OCI-LY1 (cell line): ENCODE results near the gene CCHCR1.
"Not testable (repeated sequence)": the region's sequence is repeated elsewhere in the genome, so short reads cannot be mapped to it uniquely, and the experiment has no call there.

Experiments
- H2AFZ ChIP-seq: fragments of 200-600 bp; sonication (generic), shearing (Covaris generic); 2 replicates; pipeline ENCODE4 v1.6.0; 2014; ENCODE audit warnings: antibody characterized with exemption, mild to moderate bottlenecking, low read length
- H3F3A ChIP-seq: fragments of 200-600 bp; sonication (generic), shearing (Covaris generic); 2 replicates; pipeline ENCODE4 v1.6.0; 2014; ENCODE audit warnings: mild to moderate bottlenecking, antibody characterized with exemption, low read length, moderate library complexity; ENCODE audit not compliant: insufficient read depth
- H3K27ac ChIP-seq: fragments of 200-600 bp; sonication (generic); 2 replicates; pipeline ENCODE4 v1.5.1; 2014; ENCODE audit warnings: low read length, mixed run types, mild to moderate bottlenecking, low read depth; ENCODE audit not compliant: poor library complexity, severe bottlenecking
- H3K27me3 ChIP-seq: fragments of 200-600 bp; sonication (generic); 2 replicates; pipeline ENCODE4 v1.6.0; 2014; ENCODE audit warnings: antibody characterized with exemption, mild to moderate bottlenecking, low read length, moderate library complexity; ENCODE audit not compliant: insufficient read depth
- H3K36me3 ChIP-seq: fragments of 200-600 bp; sonication (generic); 2 replicates; pipeline ENCODE4 v1.6.1; 2014; ENCODE audit warnings: mild to moderate bottlenecking, antibody characterized with exemption, low read length, moderate library complexity, mixed read lengths; ENCODE audit not compliant: insufficient read depth
- H3K4me1 ChIP-seq: fragments of 200-600 bp; sonication (generic); 2 replicates; pipeline ENCODE4 v1.5.1; 2014; ENCODE audit warnings: mild to moderate bottlenecking, low read length, moderate library complexity; ENCODE audit not compliant: insufficient read depth, severe bottlenecking
- H3K4me2 ChIP-seq: fragments of 200-600 bp; sonication (generic), shearing (Covaris generic); 2 replicates; pipeline ENCODE4 v1.6.1; 2014; ENCODE audit warnings: low read length
- H3K4me3 ChIP-seq: fragments of 200-600 bp; sonication (generic); 2 replicates; pipeline ENCODE4 v1.5.1; 2014; ENCODE audit warnings: low read length, low read depth, mild to moderate bottlenecking, mixed read lengths; ENCODE audit not compliant: poor library complexity, severe bottlenecking
- H3K79me2 ChIP-seq: fragments of 200-600 bp; shearing (Covaris generic); 2 replicates; pipeline ENCODE4 v1.6.1; 2016; ENCODE audit warnings: mixed run types, low read length, mixed read lengths; ENCODE audit not compliant: insufficient read depth
- H3K9ac ChIP-seq: fragments of 200-600 bp; sonication (generic), shearing (Covaris generic); 2 replicates; pipeline ENCODE4 v1.6.1; 2014; ENCODE audit warnings: mild to moderate bottlenecking, low read length, mixed read lengths
- H3K9me2 ChIP-seq: fragments of 200-600 bp; sonication (generic), shearing (Covaris generic); 2 replicates; pipeline ENCODE4 v1.6.1; 2014; ENCODE audit warnings: low read depth, mild to moderate bottlenecking, low read length, mixed read lengths
- H3K9me3 ChIP-seq: fragments of 200-600 bp; shearing (Covaris generic); 2 replicates; pipeline ENCODE4 v1.6.1; 2014; ENCODE audit warnings: low read length, mixed read lengths
- H4K20me1 ChIP-seq: fragments of 200-600 bp; sonication (generic), shearing (Covaris generic); 2 replicates; pipeline ENCODE4 v1.6.0; 2016; ENCODE audit warnings: mild to moderate bottlenecking, low read length; ENCODE audit not compliant: insufficient read depth
- EZH2 ChIP-seq: fragments of 200-600 bp; sonication (generic), shearing (Covaris generic); IDR thresholded peaks from 2 replicates; pipeline ENCODE4 v1.8.0; 2017; ENCODE audit warnings: borderline replicate concordance, mixed run types, mild to moderate bottlenecking, antibody characterized with exemption, low read length, moderate library complexity, mixed read lengths
- TF ChIP-seq, protein P1 (sequence below): fragments of 200-600 bp; sonication (generic), shearing (Covaris generic); IDR thresholded peaks from 2 replicates; pipeline ENCODE4 v1.5.1; 2017; ENCODE audit warnings: mild to moderate bottlenecking, antibody characterized with exemption, low read length, moderate library complexity, mixed read lengths

Gene CCHCR1

DNA sequence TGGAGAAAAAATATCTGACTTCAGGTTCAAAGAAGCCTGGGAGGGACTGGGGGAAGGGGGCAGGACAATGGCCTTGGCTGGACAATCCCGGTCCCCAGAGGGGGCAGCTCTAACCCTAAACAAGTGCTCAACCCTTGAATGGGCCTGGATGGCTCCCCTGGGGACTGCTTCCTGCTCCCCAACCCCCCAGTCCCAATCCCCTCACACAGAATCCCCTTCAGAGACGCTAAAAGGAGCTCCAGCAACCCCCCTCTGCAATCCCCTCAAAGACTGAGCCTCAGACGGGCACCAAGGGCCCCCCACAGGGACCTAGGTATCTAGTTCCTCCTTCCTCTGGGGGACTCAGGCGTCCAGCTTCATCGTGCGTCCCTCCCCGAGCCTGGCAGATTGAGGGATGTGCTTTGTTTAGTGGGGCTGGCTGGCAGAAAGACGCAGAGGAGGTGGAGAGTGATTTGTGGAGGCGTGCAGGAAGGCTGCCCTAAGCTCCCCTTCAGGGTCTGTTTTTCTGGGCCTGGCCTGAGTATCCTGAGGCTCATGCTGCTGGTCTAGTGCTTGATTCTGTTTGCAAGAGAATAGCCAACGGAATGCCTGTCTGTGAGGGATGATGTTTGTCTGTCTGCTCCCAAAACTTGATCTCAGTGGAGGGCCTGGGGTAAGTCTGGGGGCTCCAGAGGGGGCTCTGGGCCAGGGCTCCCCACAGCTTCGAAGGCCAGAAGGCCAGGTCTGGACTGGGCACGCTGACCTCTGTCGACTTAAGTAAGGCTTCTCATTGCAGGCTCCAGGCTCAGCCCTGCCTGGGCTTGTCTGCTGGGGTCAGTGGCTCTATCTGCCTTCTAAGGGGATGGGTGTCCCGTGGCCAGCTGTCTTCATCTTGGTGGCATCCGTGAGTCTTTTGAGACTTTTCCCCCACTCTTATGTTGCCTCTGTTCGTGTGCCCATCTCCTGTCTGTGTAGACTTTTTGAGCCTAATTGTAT lies 14.6 kb upstream of the CCHCR1 start:
- Histone ChIP-seq H3K4me1 (no peaks in the 10 kb centered on the region), H3K79me2 (no peaks in the 10 kb centered on the region), H3K4me2 (no peak overlapping the region), H3K9me2 (no peaks in the 10 kb centered on the region), H3F3A (no peaks in the 10 kb centered on the region), H3K27ac (no peak overlapping the region), H3K4me3 (no peak overlapping the region), H3K9ac (no peak overlapping the region), H3K27me3 (no peaks in the 10 kb centered on the region), H3K36me3 (no peaks in the 10 kb centered on the region), H4K20me1 (no peaks in the 10 kb centered on the region), H3K9me3 (no peaks in the 10 kb centered on the region), H2AFZ (no peak overlapping the region)
- TF ChIP-seq EZH2, result no peak
- TF ChIP-seq, protein P1, sequence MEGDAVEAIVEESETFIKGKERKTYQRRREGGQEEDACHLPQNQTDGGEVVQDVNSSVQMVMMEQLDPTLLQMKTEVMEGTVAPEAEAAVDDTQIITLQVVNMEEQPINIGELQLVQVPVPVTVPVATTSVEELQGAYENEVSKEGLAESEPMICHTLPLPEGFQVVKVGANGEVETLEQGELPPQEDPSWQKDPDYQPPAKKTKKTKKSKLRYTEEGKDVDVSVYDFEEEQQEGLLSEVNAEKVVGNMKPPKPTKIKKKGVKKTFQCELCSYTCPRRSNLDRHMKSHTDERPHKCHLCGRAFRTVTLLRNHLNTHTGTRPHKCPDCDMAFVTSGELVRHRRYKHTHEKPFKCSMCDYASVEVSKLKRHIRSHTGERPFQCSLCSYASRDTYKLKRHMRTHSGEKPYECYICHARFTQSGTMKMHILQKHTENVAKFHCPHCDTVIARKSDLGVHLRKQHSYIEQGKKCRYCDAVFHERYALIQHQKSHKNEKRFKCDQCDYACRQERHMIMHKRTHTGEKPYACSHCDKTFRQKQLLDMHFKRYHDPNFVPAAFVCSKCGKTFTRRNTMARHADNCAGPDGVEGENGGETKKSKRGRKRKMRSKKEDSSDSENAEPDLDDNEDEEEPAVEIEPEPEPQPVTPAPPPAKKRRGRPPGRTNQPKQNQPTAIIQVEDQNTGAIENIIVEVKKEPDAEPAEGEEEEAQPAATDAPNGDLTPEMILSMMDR, result no peak

DNA sequence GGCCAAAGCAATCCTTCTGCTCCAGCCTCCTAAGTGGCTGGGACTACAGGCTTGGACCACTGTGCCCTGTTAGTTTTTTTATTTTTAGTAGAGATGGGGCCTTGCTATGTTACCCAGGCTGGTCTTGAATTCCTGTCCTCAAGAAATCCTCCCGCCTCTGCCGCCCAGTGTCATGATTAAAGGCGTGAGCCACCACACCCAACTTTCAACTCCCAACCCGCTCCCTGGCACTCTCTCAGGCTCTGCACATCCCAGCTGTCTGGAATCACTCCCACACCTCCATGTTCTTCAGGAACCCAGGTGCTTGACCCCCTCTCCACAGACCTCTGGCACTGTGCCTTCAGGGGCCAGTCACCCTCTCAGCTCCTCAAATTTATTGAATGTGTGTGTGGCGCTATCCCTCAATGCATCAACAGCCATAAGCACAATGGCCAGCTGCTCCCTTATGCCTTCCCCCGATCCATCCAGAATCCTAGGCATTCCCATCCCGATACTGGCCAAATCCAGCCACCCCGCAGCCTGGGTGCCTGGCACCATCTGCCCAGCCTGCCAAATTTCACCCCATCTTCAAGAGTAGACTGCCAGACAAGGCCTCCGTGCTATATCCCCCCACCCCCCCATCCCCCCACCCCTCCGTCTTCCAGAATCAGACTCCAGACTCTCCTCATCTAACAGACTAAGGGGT lies 13.5 kb upstream of the CCHCR1 start:
- H3K9me3 ChIP-seq, result no peaks in the 10 kb centered on the region
- H3K9ac ChIP-seq, result no peak overlapping the region
- H3K4me1 ChIP-seq, result no peaks in the 10 kb centered on the region
- no peak for TF ChIP-seq EZH2
- TF ChIP-seq, protein P1, result no peak
- no peak overlapping the region for H3K4me2 ChIP-seq
- H2AFZ ChIP-seq, result no peak overlapping the region
- no peaks in the 10 kb centered on the region for H3K9me2 ChIP-seq
- no peaks in the 10 kb centered on the region for H3F3A ChIP-seq
- no peaks in the 10 kb centered on the region for H4K20me1 ChIP-seq
- no peaks in the 10 kb centered on the region for H3K79me2 ChIP-seq
- H3K36me3 ChIP-seq, result no peaks in the 10 kb centered on the region
- H3K27ac ChIP-seq, result no peak overlapping the region
- H3K27me3 ChIP-seq, result no peaks in the 10 kb centered on the region
- no peak overlapping the region for H3K4me3 ChIP-seq

DNA sequence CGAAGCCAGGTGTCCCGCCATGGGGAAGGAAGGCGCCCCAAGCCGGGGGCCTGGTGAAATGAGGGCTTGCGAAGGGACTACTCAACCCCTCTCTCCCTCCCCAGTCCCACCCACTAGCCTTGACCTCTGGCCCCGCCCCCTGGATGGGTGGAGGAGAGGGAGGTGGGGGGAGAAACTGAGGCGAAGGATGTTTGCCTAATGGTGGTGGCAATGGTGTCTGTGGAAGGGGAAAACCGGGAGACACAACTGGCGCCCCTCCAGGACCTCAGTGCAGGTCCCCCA lies 12.9 kb upstream of the CCHCR1 start, which contains the start of gene POU5F1:
Gene POU5F1, minus strand, starts transcription at position 83 of the 282 bp plus-strand sequence. Its CDS starts 62 bp downstream, at position 21.
- H3K9ac ChIP-seq, result no peak within 1 kb of the TSS
- H3K9me2 ChIP-seq, result no peaks in the 10 kb centered on the region
- no peaks in the 10 kb centered on the region for H3F3A ChIP-seq
- no peaks in the 10 kb centered on the region for H3K27me3 ChIP-seq
- no peak within 1 kb of the TSS for H3K4me3 ChIP-seq
- H3K36me3 ChIP-seq, result no peaks in the 10 kb centered on the region
- no peak within 1 kb of the TSS for H3K4me2 ChIP-seq
- no peak within 1 kb of the TSS for H2AFZ ChIP-seq
- no peak within 1 kb of the TSS for H3K27ac ChIP-seq
- no peaks in the 10 kb centered on the region for H4K20me1 ChIP-seq
- H3K4me1 ChIP-seq, result peaks cover 4% of the 10 kb centered on the region
- no peaks in the 10 kb centered on the region for H3K9me3 ChIP-seq
- H3K79me2 ChIP-seq, result no peaks in the 10 kb centered on the region
- no peak for TF ChIP-seq EZH2
- TF ChIP-seq, protein P1, result no peak

DNA sequence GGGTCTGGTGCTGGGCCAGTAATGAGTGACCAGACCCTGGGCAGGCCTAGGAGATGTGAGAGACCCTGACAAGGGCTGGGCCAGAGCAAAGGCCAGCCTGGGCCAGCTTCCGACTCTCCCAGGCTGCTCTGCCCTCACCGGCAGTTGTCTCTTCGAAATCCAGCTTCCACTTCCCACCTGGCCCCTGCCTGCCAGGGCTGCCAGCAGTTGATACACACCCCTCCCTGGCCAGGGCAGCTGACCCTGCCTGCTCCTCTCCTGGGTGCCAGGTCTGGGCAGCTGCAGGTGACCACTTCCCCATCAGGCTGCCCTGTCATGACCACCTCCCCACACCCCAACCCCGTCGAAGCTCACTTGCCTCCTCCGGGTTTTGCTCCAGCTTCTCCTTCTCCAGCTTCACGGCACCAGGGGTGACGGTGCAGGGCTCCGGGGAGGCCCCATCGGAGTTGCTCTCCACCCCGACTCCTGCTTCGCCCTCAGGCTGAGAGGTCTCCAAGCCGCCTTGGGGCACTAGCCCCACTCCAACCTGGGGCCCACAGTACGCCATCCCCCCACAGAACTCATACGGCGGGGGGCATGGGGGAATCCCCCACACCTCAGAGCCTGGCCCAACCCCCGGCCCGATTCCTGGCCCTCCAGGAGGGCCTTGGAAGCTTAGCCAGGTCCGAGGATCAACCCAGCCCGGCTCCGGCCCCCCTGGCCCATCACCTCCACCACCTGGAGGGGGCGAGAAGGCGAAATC lies 12.4 kb upstream of the CCHCR1 start:
- H3K4me2 ChIP-seq, H3K79me2 ChIP-seq, H3F3A ChIP-seq, H3K4me1 ChIP-seq, H3K36me3 ChIP-seq, H3K9ac ChIP-seq, H3K27me3 ChIP-seq, H2AFZ ChIP-seq, H3K9me3 ChIP-seq, H3K4me3 ChIP-seq, H3K9me2 ChIP-seq, H4K20me1 ChIP-seq, H3K27ac ChIP-seq: not testable (repeated sequence)
